GM20431 (cell line): ENCODE results near the gene ZNF593OS.

Experiments used
- in situ Hi-C: fragments of 300-500 bp; cut with MseI, MboI; formaldehyde crosslinking; loops from one replicate; pipeline ENCODE4 v1.15.0; 2020; ENCODE audit warnings: low sequenced_read_pairs; ENCODE audit not compliant: unreplicated experiment

ZNF593OS gene

DNA sequence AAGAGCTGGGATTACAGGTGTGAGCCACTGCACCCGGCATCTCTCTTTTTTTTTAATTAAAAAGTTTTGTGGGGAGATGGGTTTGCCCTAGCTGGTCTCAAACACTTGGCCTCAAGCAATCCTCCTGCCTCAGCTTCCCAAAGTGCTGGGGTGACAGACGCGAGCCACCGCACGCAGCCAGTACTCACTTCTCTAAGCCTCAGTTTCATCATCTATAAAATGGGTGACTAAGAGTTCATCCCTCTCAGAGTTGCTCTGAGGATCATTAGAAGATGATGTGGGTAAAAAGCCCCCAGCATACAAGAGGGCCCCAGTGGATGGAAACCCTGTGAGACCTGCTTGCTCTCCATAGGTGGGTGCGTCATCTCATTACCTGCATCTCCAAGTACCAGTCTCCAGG lies 16.2 kb upstream of the ZNF593OS start:
- in situ Hi-C loops: no loop called here

DNA sequence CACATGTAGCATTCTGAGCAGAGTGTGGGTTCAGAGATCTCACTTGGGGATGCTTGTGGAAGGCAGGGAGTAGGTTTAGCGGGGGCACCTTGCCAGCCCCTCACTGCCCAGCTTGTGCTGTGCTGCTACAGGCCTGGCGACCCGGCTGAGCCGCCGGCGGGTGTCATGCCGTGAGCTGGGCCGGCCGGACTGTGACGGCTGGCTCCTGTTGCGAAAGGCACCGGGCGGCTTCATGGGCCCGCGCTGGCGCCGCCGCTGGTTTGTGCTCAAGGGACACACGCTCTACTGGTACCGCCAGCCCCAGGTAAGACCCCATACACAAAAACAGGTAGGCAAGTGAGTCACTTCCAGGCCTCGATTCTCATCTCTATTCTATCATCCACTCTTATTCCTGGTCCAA lies 13.3 kb upstream of the ZNF593OS start:
- in situ Hi-C loops: no loop called here

DNA sequence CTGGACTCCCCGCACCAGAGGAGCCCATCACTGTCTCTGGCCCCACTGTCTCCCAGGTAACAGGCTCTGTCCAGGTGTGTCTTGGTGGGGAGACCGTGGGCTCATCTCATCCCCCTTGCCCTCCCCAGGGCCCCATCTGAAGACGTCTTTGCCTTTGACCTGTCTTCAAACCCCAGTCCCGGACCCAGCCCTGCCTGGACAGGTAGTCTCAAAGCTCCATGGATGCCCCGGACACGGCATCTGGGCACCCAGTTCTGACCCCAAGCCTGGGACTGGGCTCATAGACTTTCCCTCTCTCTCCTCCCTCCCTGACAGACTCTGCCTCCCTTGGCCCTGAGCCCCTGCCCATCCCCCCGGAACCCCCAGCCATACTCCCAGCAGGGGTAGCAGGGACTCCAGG lies 12.5 kb upstream of the ZNF593OS start:
- in situ Hi-C loops: no loop called here

DNA sequence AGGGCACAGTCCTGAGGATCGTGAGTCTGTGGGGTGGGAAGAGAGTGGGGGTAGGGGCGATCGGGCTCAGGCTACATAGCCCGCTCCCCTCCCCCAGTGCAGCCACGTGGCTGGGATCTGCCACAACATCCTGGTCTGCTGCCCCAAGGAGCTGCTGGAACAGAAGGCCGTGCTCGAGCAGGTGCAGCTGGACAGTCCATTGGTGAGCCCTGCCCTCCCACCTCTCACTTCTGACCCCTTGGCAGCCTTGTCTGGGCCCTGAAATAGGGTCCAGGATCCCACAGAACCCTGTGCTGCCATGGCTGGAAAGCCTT lies 10.7 kb upstream of the ZNF593OS start:
- in situ Hi-C loops: no loop called here

- in situ Hi-C loops: no loop called here
These were observed 10.2 kb upstream of the ZNF593OS start for GRCh38 chr1:26181586-26182382.

DNA sequence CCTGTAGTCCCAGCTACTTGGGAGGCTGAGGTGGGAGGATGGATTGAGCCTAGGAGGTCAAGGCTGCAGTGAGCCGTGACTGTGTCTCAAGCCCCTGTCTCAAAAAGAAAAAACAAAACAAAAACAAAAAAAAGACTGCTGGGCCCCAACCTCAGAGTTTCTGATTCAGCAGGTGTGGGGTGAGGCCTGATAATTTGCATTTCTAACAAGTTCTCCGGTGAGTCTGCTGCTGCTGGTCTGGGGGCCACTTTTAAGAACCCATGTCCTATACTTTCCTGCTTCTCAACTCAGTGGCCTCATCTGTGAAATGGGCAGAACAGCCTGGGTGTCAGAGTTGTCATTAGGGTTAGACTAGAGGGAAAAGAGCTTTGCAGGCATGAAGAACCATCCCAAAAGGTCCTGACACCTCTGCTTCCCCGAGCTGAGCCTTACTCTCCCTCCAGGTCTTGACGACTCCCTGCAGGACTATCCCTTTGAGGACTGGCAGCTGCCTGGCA lies 8.4 kb upstream of the ZNF593OS start:
- in situ Hi-C loops: no loop called here

- in situ Hi-C loops: no loop called here
These were observed 5.6 kb upstream of the ZNF593OS start, which contains the start of gene CNKSR1 for GRCh38 chr1:26177182-26177684. CNKSR1 (plus strand) TSS chr1:26177491; CDS start chr1:26177548, 57 bp downstream.

DNA sequence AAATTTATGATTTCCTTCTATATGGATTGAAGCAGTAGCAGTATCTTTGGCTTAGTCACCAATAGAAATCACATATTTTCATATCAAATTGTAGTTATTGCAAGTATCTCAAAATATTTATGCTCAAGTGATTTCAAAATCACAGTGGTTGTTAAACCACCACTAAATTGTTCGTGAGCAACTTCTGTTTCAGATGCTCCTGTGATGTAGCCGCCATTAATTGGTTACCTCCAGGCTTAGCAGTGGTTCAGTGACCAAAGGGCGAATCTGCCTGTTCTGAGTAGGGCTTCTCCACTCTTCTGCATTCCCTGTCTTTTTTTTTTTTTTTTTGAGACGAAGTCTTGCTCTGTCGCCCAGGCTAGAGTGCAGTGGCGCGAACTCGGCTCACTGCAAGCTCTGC lies 3.7 kb upstream of the ZNF593OS start:
- in situ Hi-C loops: no loop called here

DNA sequence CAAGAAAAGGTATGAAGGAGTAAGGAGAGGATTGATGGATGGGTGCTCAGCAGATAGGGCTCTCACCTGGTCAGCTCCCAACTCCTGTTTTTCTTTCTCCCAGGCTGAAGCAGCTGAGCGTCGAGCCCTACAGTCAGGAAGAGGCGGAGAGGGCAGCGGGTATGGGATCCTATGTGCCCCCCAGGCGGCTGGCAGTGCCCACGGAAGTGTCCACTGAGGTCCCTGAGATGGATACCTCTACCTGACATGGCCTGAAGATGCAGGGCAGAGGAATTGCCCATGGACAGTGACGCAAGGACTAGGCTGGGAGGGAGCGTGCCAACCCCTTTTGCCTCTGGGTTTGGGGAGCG lies 1.2 kb downstream of the ZNF593OS start:
- in situ Hi-C loops: no loop called here

GRCh38 chr1:26169669-26170471 lies 1.8 kb downstream of the ZNF593OS start, which contains the start of gene ZNF593:
ZNF593 (plus strand) TSS chr1:26169908; CDS start chr1:26169984, 76 bp downstream.
- in situ Hi-C loops: no loop called here

DNA sequence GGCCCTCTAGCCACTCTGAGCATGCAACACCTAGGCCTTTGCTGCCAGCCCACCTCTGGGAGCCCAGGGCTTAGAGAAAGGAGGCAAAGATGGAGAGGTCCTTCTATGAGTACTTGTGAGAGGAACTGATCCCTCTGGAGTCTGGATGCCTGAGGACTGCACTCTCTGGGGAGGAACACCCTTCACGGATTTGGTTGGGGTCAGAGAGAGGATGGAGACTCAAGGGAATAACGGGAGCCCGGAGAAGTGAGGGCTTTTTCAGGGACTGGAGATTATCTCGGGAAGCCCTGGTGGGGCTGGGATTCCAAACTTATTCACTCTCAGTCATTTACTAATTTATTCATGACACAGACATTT lies 2.5 kb downstream of the ZNF593OS start:
- in situ Hi-C loops: no loop called here

GRCh38 chr1:26168410-26169197 lies 3.0 kb downstream of the ZNF593OS start, which contains the start of gene C1orf232:
C1orf232 (minus strand) TSS chr1:26168963; CDS start chr1:26168499, 464 bp downstream.
- in situ Hi-C loops: no loop called here

DNA sequence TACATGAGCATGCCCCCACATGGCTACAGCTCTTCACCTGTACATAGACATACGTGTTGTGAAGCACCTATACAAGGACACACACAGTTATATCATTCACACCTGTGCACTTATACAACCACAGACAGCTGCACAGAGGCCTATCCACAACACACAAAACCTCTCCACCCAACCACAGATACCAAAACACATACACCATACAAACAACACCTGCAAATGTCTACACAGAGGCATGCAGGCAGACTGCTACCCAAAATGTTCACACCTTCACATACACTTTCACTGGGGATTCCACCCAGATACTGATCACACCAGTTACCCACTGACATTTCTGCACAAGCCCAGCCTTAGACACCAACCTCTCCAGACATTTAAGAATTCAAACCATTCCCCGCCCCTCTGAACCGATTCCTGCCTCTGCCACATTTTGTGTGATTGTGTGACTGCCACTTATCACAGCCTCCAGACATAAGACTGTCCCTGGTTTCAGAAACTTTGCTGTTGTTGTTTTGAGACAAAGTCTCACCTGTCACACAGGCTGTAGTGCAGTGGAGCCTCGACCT lies 4.8 kb downstream of the ZNF593OS start:
- in situ Hi-C loops: no loop called here

- in situ Hi-C loops: no loop called here
These were observed 6.5 kb downstream of the ZNF593OS start for GRCh38 chr1:26164861-26165842.

DNA sequence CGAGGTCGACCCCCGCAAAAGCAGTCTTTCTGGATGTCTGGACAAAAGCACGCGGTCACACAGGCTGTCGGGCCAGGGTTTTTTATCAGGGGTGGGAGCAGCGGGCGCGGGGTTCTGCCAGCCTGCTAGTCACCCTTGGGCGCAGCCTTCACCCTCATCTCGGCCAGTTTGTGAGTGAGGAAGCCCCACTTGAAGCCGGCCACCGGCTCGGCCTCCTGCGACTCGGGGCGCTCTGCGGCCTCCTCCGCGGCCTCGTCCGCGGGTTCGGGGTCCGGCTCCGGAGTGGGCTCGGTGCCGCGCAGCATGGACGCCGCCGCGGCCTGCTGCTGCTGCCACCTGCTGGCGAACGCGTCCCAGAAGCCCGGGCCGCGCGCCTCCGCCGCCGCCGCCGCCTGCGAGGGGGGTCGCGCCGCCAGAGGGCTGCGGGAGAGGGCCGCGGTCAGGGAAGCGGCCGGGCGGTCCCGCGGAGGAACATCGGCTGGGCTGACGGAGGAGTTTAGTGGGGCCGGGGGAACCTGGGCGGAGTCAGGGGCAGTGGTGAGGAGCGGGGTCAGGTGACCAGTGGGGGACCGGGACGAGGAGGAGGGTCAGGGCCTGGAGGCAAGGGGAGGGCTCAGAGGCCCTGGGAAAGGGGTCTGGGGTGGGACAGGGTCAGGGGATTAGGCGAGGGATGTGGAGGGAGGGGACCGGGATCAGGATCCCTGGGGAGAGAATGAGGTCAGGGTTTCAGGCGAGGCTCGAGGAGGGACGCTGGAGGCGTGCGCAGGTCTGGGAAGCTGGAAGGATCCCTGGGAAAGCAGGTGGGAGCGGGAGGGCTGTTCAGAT lies 7.4 kb downstream of the ZNF593OS start:
- in situ Hi-C loops: no loop called here

DNA sequence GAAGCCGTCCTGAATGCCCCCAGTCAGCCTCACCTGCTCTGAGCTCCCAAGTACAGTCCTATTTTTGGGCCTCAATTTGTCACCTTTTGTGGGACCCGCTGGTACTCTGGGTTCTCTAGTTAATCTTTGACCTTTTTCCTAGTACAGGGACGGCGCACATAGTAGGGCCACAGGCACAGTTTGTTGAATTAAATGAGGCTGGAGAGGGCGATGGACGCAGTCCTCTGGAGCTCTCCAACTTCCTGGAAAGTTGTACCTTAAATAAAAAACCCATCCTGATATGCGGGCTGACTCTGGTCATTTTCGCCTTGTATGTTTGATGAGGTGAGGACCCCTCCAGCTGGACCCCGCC lies 8.0 kb downstream of the ZNF593OS start:
- in situ Hi-C loops: no loop called here

GRCh38 chr1:26162220-26162709 lies 9.4 kb downstream of the ZNF593OS start:
- in situ Hi-C loops: no loop called here
